GM12874 (cell line): Measurements from ENCODE around the gene HACD1.

Experiments
- CTCF ChIP-seq: IDR thresholded peaks from 2 replicates; pipeline ENCODE4 v1.5.1; 2011; ENCODE audit warnings: low read depth, mild to moderate bottlenecking, control low read depth, low read length, moderate library complexity; ENCODE audit not compliant: insufficient read depth

Gene HACD1

GRCh38 chr10:17609523-17610079, 7.6 kb downstream of the HACD1 start:
- TF ChIP-seq CTCF = no peak

GRCh38 chr10:17607603-17608332, 9.4 kb downstream of the HACD1 start:
- TF ChIP-seq CTCF = peak; percentile 64

- TF ChIP-seq CTCF = no peak
These were observed 10.1 kb downstream of the HACD1 start for GRCh38 chr10:17607060-17607459.

GRCh38 chr10:17606547-17607040, 10.6 kb downstream of the HACD1 start:
- TF ChIP-seq CTCF = no peak

GRCh38 chr10:17605936-17606335, 11.2 kb downstream of the HACD1 start:
- TF ChIP-seq CTCF = no peak

- peak; percentile 15; the same call in 1 of the 2 replicates for TF ChIP-seq CTCF
These were observed 18.1 kb downstream of the HACD1 start for GRCh38 chr10:17599089-17599488.

GRCh38 chr10:17597386-17597785, 19.8 kb downstream of the HACD1 start:
- TF ChIP-seq CTCF = no peak
